ENCODE data around the gene PCDHB16. TPM values are rescaled to one million over a fixed set of nuclear protein-coding genes. Genes with fewer than 3 reads are reported as not detected.
"Not testable (repeated sequence)": the region's sequence is repeated elsewhere in the genome, so short reads cannot be mapped to it uniquely, and the experiment has no call there.

PCDHB16 gene
- total and polyA plus RNA-seq, 2 experiments from 2014 or later, result 2.7 to 6.3 TPM

DNA sequence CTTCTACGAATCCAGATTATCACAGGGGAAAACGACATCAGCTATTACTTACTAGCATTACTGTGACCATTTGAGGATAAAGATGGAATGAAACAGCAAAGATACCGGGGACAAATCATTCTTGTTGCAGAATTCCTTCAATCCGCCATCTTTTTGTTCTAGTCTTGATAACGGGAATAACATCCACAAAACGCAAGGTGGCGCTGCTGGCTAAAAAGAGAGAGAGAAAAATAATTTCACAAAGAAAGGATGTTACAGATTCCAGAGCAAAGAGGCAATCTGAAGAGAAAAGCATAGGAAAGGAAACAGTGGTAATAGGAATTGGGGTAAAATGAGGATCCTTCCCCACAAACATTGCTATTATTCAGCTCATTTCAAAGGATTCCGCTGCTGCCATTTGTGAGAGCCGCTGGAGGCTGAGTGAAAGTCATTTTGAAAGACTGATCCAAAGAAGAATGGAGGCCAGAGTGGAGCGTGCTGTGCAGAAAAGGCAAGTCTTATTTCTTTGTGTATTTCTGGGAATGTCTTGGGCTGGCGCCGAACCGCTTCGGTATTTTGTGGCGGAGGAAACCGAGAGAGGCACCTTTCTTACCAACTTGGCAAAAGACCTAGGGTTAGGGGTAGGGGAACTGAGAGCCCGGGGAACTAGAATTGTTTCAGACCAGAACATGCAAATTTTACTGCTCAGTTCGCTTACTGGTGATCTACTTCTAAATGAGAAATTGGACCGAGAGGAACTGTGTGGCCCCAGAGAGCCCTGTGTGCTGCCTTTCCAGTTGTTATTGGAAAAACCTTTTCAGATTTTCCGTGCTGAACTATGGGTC is 9.6 kb upstream of the PCDHB16 start, which contains the start of gene PCDHB7:
Gene PCDHB7, plus strand, starts transcription at position 264 of the 824 bp plus-strand sequence. Its CDS starts 192 bp downstream, at position 456.
- Histone ChIP-seq H3K36me3 (no peaks in the 10 kb centered on the region), H3K4me1 (ENCODE audit: low read depth) (no peaks in the 10 kb centered on the region), H3K4me3 (no peak within 1 kb of the TSS), H3K9me3 (ENCODE audit: low read depth) (no peaks in the 10 kb centered on the region), H3K27me3 (no peaks in the 10 kb centered on the region), H3K27ac (no peak within 1 kb of the TSS)
- TF ChIP-seq, protein P1, sequence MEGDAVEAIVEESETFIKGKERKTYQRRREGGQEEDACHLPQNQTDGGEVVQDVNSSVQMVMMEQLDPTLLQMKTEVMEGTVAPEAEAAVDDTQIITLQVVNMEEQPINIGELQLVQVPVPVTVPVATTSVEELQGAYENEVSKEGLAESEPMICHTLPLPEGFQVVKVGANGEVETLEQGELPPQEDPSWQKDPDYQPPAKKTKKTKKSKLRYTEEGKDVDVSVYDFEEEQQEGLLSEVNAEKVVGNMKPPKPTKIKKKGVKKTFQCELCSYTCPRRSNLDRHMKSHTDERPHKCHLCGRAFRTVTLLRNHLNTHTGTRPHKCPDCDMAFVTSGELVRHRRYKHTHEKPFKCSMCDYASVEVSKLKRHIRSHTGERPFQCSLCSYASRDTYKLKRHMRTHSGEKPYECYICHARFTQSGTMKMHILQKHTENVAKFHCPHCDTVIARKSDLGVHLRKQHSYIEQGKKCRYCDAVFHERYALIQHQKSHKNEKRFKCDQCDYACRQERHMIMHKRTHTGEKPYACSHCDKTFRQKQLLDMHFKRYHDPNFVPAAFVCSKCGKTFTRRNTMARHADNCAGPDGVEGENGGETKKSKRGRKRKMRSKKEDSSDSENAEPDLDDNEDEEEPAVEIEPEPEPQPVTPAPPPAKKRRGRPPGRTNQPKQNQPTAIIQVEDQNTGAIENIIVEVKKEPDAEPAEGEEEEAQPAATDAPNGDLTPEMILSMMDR (IDR thresholded peaks at IDR 0.05; ENCODE audit: low read depth, low read length), result peak; percentile 34
- DNase-seq (ENCODE audit: low read depth in 1 of 2, low spot score in 1 of 2), result peak; percentile 18 to 24

GRCh38 chr5:141174291-141175104 is 7.7 kb upstream of the PCDHB16 start:
- H3K27me3 ChIP-seq; H3K4me3 ChIP-seq; H3K36me3 ChIP-seq; H3K4me1 ChIP-seq (ENCODE audit: low read depth); H3K27ac ChIP-seq; DNase-seq (ENCODE audit: low read depth in 1 of 2, low spot score in 1 of 2); H3K9me3 ChIP-seq (ENCODE audit: low read depth): not testable (repeated sequence)

DNA sequence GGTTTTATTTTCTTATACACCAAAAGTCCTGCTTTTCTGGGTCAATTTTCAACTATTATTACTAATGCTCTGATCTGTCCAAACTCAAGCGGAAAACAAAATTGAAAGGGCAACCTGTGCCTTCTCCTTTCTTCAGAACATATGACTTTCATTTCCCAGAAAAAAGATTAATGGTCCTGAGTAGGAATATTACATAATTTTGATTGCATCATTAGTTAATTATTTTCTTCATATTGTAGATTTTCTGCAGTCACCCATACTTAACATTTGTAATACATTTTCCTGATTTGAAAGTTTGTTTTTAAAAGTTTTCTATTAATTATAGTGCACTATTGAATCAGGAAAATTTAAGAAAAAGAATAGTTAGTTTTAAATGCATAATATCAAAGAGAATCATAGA is 6.3 kb upstream of the PCDHB16 start:
- H3K4me3 ChIP-seq, result no peak overlapping the region

GRCh38 chr5:141177577-141178191 is 4.5 kb upstream of the PCDHB16 start, which contains the start of gene PCDHB8:
Gene PCDHB8, plus strand, starts transcription at chr5:141177790. Its CDS starts 245 bp downstream, at chr5:141178035.
- H3K4me1 ChIP-seq (ENCODE audit: low read depth); H3K36me3 ChIP-seq; H3K9me3 ChIP-seq (ENCODE audit: low read depth); H3K27me3 ChIP-seq; H3K27ac ChIP-seq: not testable (repeated sequence)
- DNase-seq (ENCODE audit: low read depth in 1 of 2, low spot score in 1 of 2), result peak in 1 of 2 donors; percentile 25
- peak within 1 kb of the TSS; percentile 29 for H3K4me3 ChIP-seq

More for the DNA sequence above, 6.3 kb upstream of the PCDHB16 start:
- Histone ChIP-seq H3K9me3 (ENCODE audit: low read depth) (no peaks in the 10 kb centered on the region), H3K36me3 (no peaks in the 10 kb centered on the region), H3K4me1 (ENCODE audit: low read depth) (no peaks in the 10 kb centered on the region), H3K27me3 (no peaks in the 10 kb centered on the region), H3K27ac (no peak overlapping the region)
- DNase-seq (ENCODE audit: low read depth in 1 of 2, low spot score in 1 of 2), result no peak
- TF ChIP-seq, protein P1 (IDR thresholded peaks at IDR 0.05; ENCODE audit: low read depth, low read length), result no peak

DNA sequence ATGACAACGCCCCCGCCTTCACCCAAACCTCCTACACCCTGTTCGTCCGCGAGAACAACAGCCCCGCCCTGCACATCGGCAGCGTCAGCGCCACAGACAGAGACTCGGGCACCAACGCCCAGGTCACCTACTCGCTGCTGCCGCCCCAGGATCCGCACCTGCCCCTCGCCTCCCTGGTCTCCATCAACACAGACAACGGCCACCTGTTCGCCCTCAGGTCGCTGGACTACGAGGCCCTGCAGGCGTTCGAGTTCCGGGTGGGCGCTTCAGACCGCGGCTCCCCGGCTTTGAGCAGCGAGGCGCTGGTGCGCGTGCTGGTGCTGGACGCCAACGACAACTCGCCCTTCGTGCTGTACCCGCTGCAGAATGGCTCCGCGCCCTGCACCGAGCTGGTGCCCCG is 2.8 kb upstream of the PCDHB16 start:
- H3K27ac ChIP-seq; H3K9me3 ChIP-seq (ENCODE audit: low read depth); H3K27me3 ChIP-seq; DNase-seq (ENCODE audit: low read depth in 1 of 2, low spot score in 1 of 2); H3K4me1 ChIP-seq (ENCODE audit: low read depth); H3K36me3 ChIP-seq; H3K4me3 ChIP-seq: not testable (repeated sequence)

GRCh38 chr5:141179876-141180275 is 2.3 kb upstream of the PCDHB16 start:
- H3K9me3 ChIP-seq (ENCODE audit: low read depth); H3K27me3 ChIP-seq; DNase-seq (ENCODE audit: low read depth in 1 of 2, low spot score in 1 of 2): not testable (repeated sequence)

DNA sequence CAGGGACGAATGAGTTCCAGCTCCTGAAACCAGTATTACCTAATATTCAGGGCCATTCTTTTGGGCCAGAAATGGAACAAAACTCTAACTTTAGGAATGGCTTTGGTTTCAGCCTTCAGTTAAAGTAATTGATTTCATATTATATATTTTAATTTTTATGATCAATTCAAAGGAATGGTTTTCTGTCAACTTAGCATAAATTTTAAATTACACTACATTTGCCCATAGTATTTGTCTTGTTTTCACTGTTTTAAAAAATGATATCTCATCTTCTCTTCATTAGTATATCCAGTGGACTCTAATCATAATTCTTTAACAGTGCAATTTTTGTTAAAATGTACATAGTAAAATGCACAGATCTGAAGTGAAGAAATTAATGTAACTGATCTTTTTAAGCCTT is 1.9 kb upstream of the PCDHB16 start:
- TF ChIP-seq, protein P1 (IDR thresholded peaks at IDR 0.05; ENCODE audit: low read depth, low read length), result no peak
- H3K36me3 ChIP-seq, result no peaks in the 10 kb centered on the region
- no peak for DNase-seq (ENCODE audit: low read depth in 1 of 2, low spot score in 1 of 2)
- H3K4me1 ChIP-seq (ENCODE audit: low read depth), result no peaks in the 10 kb centered on the region
- no peak overlapping the region for H3K4me3 ChIP-seq
- no peaks in the 10 kb centered on the region for H3K27me3 ChIP-seq
- no peak overlapping the region for H3K27ac ChIP-seq
- no peaks in the 10 kb centered on the region for H3K9me3 ChIP-seq (ENCODE audit: low read depth)

More at GRCh38 chr5:141179876-141180275, 2.3 kb upstream of the PCDHB16 start:
- H3K4me3 ChIP-seq; H3K27ac ChIP-seq; H3K36me3 ChIP-seq; H3K4me1 ChIP-seq (ENCODE audit: low read depth): not testable (repeated sequence)

DNA sequence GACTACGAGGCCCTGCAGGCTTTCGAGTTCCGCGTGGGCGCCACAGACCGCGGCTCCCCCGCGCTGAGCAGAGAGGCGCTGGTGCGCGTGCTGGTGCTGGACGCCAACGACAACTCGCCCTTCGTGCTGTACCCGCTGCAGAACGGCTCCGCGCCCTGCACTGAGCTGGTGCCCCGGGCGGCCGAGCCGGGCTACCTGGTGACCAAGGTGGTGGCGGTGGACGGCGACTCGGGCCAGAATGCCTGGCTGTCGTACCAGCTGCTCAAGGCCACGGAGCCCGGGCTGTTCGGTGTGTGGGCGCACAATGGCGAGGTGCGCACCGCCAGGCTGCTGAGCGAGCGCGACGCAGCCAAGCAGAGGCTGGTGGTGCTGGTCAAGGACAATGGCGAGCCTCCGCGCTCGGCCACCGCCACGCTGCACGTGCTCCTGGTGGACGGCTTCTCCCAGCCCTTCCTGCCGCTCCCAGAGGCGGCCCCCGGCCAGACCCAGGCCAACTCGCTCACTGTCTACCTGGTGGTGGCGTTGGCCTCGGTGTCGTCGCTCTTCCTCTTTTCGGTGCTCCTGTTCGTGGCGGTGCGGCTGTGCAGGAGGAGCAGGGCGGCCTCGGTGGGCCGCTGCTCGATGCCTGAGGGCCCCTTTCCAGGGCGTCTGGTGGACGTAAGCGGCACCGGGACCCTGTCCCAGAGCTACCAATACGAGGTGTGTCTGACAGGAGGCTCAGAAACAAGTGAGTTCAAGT is 2.1 kb downstream of the PCDHB16 start:
- H3K27me3 ChIP-seq; H3K4me1 ChIP-seq (ENCODE audit: low read depth); H3K9me3 ChIP-seq (ENCODE audit: low read depth); H3K4me3 ChIP-seq; DNase-seq (ENCODE audit: low read depth in 1 of 2, low spot score in 1 of 2); H3K36me3 ChIP-seq; H3K27ac ChIP-seq: not testable (repeated sequence)
